ENCODE data around the gene ZC3H4.

DNA sequence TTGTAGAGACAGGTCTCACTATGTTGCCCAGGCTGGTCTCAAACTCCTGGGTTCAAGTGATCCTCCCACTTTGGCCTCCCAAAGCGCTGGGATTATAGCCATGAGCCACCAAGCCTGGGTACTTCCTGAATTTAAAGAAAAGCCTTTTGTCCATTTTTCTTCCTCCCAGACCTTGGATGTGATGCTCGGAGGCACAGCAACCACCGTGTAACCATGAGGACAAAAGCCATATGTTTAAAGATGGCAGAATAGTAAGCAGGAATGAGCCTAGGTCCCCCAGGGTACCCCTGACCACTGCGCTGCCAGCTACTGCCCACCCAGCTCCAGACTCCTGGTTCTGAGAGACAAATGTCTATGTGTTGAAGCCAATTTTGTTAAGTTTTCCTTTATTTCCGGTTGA is 31.1 kb downstream of the ZC3H4 start:
- TF ChIP-seq, protein P1, sequence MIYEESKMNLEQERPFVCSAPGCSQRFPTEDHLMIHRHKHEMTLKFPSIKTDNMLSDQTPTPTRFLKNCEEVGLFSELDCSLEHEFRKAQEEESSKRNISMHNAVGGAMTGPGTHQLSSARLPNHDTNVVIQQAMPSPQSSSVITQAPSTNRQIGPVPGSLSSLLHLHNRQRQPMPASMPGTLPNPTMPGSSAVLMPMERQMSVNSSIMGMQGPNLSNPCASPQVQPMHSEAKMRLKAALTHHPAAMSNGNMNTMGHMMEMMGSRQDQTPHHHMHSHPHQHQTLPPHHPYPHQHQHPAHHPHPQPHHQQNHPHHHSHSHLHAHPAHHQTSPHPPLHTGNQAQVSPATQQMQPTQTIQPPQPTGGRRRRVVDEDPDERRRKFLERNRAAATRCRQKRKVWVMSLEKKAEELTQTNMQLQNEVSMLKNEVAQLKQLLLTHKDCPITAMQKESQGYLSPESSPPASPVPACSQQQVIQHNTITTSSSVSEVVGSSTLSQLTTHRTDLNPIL (CRISPR knock-in tag; IDR thresholded peaks at IDR 0.05; ENCODE audit: low read depth): no peak
- TF ChIP-seq OSR1 (CRISPR knock-in tag; IDR thresholded peaks at IDR 0.05): no peak
- TF ChIP-seq GLIS3 (CRISPR knock-in tag; IDR thresholded peaks at IDR 0.05): no peak
- no peak for TF ChIP-seq ARNTL (CRISPR knock-in tag; IDR thresholded peaks at IDR 0.05; ENCODE audit: borderline replicate concordance, low read depth)
- TF ChIP-seq ZNF70 (CRISPR knock-in tag; IDR thresholded peaks at IDR 0.05): no peak
- no peak for TF ChIP-seq ZFP3 (CRISPR knock-in tag; IDR thresholded peaks at IDR 0.05)
- TF ChIP-seq, protein P2, sequence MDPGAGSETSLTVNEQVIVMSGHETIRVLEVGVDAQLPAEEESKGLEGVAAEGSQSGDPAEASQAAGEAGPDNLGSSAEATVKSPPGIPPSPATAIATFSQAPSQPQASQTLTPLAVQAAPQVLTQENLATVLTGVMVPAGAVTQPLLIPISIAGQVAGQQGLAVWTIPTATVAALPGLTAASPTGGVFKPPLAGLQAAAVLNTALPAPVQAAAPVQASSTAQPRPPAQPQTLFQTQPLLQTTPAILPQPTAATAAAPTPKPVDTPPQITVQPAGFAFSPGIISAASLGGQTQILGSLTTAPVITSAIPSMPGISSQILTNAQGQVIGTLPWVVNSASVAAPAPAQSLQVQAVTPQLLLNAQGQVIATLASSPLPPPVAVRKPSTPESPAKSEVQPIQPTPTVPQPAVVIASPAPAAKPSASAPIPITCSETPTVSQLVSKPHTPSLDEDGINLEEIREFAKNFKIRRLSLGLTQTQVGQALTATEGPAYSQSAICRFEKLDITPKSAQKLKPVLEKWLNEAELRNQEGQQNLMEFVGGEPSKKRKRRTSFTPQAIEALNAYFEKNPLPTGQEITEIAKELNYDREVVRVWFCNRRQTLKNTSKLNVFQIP (CRISPR knock-in tag; IDR thresholded peaks at IDR 0.05; ENCODE audit: borderline replicate concordance, low read depth): no peak
- no peak for TF ChIP-seq ZC3H10 (CRISPR knock-in tag; IDR thresholded peaks at IDR 0.05)
- TF ChIP-seq, protein P3, sequence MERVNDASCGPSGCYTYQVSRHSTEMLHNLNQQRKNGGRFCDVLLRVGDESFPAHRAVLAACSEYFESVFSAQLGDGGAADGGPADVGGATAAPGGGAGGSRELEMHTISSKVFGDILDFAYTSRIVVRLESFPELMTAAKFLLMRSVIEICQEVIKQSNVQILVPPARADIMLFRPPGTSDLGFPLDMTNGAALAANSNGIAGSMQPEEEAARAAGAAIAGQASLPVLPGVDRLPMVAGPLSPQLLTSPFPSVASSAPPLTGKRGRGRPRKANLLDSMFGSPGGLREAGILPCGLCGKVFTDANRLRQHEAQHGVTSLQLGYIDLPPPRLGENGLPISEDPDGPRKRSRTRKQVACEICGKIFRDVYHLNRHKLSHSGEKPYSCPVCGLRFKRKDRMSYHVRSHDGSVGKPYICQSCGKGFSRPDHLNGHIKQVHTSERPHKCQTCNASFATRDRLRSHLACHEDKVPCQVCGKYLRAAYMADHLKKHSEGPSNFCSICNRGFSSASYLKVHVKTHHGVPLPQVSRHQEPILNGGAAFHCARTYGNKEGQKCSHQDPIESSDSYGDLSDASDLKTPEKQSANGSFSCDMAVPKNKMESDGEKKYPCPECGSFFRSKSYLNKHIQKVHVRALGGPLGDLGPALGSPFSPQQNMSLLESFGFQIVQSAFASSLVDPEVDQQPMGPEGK (CRISPR knock-in tag; IDR thresholded peaks at IDR 0.05; ENCODE audit: borderline replicate concordance): no peak
- TF ChIP-seq, protein P4, sequence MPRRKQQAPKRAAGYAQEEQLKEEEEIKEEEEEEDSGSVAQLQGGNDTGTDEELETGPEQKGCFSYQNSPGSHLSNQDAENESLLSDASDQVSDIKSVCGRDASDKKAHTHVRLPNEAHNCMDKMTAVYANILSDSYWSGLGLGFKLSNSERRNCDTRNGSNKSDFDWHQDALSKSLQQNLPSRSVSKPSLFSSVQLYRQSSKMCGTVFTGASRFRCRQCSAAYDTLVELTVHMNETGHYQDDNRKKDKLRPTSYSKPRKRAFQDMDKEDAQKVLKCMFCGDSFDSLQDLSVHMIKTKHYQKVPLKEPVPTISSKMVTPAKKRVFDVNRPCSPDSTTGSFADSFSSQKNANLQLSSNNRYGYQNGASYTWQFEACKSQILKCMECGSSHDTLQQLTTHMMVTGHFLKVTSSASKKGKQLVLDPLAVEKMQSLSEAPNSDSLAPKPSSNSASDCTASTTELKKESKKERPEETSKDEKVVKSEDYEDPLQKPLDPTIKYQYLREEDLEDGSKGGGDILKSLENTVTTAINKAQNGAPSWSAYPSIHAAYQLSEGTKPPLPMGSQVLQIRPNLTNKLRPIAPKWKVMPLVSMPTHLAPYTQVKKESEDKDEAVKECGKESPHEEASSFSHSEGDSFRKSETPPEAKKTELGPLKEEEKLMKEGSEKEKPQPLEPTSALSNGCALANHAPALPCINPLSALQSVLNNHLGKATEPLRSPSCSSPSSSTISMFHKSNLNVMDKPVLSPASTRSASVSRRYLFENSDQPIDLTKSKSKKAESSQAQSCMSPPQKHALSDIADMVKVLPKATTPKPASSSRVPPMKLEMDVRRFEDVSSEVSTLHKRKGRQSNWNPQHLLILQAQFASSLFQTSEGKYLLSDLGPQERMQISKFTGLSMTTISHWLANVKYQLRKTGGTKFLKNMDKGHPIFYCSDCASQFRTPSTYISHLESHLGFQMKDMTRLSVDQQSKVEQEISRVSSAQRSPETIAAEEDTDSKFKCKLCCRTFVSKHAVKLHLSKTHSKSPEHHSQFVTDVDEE (CRISPR knock-in tag; IDR thresholded peaks at IDR 0.05): no peak
- TF ChIP-seq RARB (CRISPR knock-in tag; IDR thresholded peaks at IDR 0.05): no peak
